Suprapubic skin (tissue), 4 donors: Measurements from ENCODE around the gene TATDN3. TPM values are rescaled to one million over a fixed set of nuclear protein-coding genes. Genes with fewer than 3 reads are reported as not detected.
"Not testable (repeated sequence)": the region's sequence is repeated elsewhere in the genome, so short reads cannot be mapped to it uniquely, and the experiment has no call there.

ENCODE experiments used
- DNase-seq, 2 donors: peaks; one replicate each; pipeline ENCODE4 v3.0.0-alpha.2; 2019; ENCODE audit warnings: low spot score in 2 of 2
- H3K27ac ChIP-seq: fragments of 200-600 bp; sonication (generic); one replicate; pipeline ENCODE4 v1.5.1; 2019
- H3K27me3 ChIP-seq: fragments of 200-600 bp; sonication (generic); one replicate; pipeline ENCODE4 v1.5.1; 2019
- H3K36me3 ChIP-seq: fragments of 200-600 bp; sonication (generic); one replicate; pipeline ENCODE4 v1.5.1; 2019
- H3K4me1 ChIP-seq: fragments of 200-600 bp; sonication (generic); one replicate; pipeline ENCODE4 v1.5.1; 2019
- H3K4me3 ChIP-seq: fragments of 200-600 bp; sonication (generic); one replicate; pipeline ENCODE4 v1.5.1; 2019; ENCODE audit warnings: mild to moderate bottlenecking
- H3K9me3 ChIP-seq: fragments of 200-600 bp; sonication (generic); one replicate; pipeline ENCODE4 v1.5.1; 2019
- EP300 ChIP-seq: sonication (generic); formaldehyde crosslinking; IDR thresholded peaks from one replicate; pipeline ENCODE4 v1.6.1; 2017; ENCODE audit warnings: antibody characterized with exemption
- POLR2A ChIP-seq, 2 donors: fragments of 450-650 bp; IDR thresholded peaks; one replicate each; pipeline ENCODE4 v1.6.1; 2017; ENCODE audit warnings: antibody characterized with exemption in 2 of 2, mild to moderate bottlenecking in 2 of 2, moderate library complexity in 2 of 2
- POLR2AphosphoS5 ChIP-seq, 3 donors: sonication (generic); formaldehyde crosslinking; IDR thresholded peaks; one replicate each; pipeline ENCODE4 v1.6.1; 2017; ENCODE audit warnings: antibody characterized with exemption in 3 of 3
- WGBS: methylation state at CpG from one replicate; pipeline ENCODE4 v1.1.5; 2018; 5-methylcytosine and 5-hydroxymethylcytosine counted together
- total RNA-seq, 4 donors: library from RNA; depleted of rRNA; stranded (reverse); fragments of >200 nt; gene quantifications; one replicate each; pipeline ENCODE4 v1.1.0, GENCODE V29; 2016
- TF ChIP-seq, protein P1 (sequence below), 2 donors: fragments of 200-600 bp in 1 of 2; fragments of 450-650 bp in 1 of 2; sonication (generic) in 1 of 2; IDR thresholded peaks; one replicate each; pipeline ENCODE4 v1.5.1; 2016 to 2019; ENCODE audit warnings: antibody characterized with exemption in 2 of 2, mild to moderate bottlenecking in 1 of 2, moderate library complexity in 1 of 2

Gene TATDN3
- total RNA-seq, 4 donors from 2014 or later = 5.9 to 16.4 (median 9.1) TPM

DNA sequence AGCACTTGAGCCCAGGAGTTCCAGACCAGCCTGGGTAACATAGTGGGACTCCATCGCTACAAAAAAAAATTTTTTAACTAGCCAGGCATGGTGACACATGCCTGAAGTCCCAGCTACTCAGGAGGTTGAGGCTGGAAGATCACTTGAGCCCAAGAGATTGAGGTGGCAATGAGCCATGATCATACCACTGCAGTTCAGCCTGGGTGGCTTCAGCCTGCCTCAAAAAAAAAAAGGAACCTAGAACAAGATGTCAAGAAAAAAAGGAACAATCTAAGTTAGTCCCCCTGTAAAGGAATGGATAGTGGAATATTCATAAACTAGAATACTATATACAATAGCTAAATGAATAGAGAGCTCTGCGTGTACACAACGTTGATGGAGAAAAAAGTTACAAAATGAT lies 14.5 kb upstream of the TATDN3 start:
- 89% methylated on average over 3 of the region's 3 CpGs for WGBS
- no peak overlapping the region for H3K27ac ChIP-seq
- TF ChIP-seq POLR2AphosphoS5 (IDR thresholded peaks at IDR 0.05) (no peak), POLR2A (IDR thresholded peaks at IDR 0.05) (no peak), EP300 (no peak)
- TF ChIP-seq, protein P1, sequence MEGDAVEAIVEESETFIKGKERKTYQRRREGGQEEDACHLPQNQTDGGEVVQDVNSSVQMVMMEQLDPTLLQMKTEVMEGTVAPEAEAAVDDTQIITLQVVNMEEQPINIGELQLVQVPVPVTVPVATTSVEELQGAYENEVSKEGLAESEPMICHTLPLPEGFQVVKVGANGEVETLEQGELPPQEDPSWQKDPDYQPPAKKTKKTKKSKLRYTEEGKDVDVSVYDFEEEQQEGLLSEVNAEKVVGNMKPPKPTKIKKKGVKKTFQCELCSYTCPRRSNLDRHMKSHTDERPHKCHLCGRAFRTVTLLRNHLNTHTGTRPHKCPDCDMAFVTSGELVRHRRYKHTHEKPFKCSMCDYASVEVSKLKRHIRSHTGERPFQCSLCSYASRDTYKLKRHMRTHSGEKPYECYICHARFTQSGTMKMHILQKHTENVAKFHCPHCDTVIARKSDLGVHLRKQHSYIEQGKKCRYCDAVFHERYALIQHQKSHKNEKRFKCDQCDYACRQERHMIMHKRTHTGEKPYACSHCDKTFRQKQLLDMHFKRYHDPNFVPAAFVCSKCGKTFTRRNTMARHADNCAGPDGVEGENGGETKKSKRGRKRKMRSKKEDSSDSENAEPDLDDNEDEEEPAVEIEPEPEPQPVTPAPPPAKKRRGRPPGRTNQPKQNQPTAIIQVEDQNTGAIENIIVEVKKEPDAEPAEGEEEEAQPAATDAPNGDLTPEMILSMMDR (IDR thresholded peaks at IDR 0.05) = no peak
- no peaks in the 10 kb centered on the region for H3K9me3 ChIP-seq
- DNase-seq = no peak
- no peaks in the 10 kb centered on the region for H3K27me3 ChIP-seq
- H3K4me1 ChIP-seq = no peaks in the 10 kb centered on the region
- peaks cover 21% of the 10 kb centered on the region for H3K36me3 ChIP-seq
- no peak overlapping the region for H3K4me3 ChIP-seq

DNA sequence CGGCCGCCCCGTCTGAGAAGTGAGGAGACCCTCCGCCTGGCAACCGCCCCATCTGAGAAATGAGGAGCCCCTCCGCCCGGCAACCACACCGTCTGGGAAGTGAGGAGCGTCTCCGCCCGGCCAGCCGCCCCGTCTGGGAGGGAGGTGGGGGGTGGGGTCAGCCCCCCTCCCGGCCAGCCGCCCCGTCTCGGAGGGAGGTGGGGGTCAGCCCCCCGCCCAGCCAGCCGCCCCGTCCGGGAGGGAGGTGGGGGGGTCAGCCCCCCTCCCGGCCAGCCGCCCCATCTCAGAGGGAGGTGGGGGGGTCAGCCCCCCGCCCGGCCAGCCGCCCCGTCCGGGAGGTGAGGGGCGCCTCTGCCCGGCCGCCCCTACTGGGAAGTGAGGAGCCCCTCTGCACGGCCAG lies 12.6 kb upstream of the TATDN3 start:
- DNase-seq, H3K4me3 ChIP-seq, H3K4me1 ChIP-seq, H3K27me3 ChIP-seq, H3K27ac ChIP-seq, H3K9me3 ChIP-seq: not testable (repeated sequence)
- H3K36me3 ChIP-seq = peaks cover 33% of the 10 kb centered on the region
- WGBS = no CpG with 5 or more reads among the region's 32 CpGs

DNA sequence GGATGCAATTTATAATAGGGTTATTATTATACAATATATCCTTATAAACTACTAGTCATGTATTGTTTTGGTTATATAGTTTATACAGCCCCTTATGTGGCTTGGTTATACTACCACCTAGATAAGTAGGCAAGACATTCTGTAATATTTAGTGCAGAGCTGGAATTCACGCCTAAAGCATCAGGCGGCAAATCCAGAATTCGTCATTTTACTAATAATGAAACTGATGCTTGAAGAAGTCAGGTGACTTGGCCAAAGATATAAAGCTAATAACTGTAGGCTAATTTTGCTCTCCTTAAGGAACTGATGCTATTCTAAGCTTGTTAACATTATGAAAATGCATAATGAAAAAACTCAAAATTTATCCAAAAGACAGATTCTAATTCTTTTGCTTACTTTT lies 10.9 kb upstream of the TATDN3 start:
- no peaks in the 10 kb centered on the region for H3K9me3 ChIP-seq
- 77% methylated on average over 3 of the region's 3 CpGs for WGBS
- TF ChIP-seq POLR2A (IDR thresholded peaks at IDR 0.05) (no peak), POLR2AphosphoS5 (IDR thresholded peaks at IDR 0.05) (no peak), EP300 (no peak)
- TF ChIP-seq, protein P1 (IDR thresholded peaks at IDR 0.05) = no peak

DNA sequence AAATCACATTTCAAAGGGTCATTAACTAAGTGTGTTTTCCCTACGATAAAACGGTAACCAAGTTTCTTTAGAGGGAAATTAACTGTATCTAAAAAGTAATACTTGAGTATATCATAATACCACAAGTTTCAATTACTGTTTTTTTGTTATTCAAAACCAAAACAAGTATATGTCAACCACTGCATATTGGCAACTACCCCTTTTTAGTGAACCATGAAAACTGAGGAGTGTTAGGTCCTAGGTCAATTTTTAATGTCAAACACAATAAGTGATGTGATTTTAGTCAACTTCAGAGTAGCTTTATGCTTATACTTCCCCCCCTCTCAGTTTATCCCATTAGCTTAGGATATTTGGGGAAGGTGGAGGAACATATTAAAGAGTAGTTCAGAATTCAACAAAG lies 10.5 kb upstream of the TATDN3 start:
- no peak for DNase-seq
- TF ChIP-seq, protein P1 (IDR thresholded peaks at IDR 0.05) = no peak
- TF ChIP-seq POLR2A (IDR thresholded peaks at IDR 0.05) = no peak
- no peak for TF ChIP-seq EP300
- no peak for TF ChIP-seq POLR2AphosphoS5 (IDR thresholded peaks at IDR 0.05)
- Histone ChIP-seq H3K27me3 (no peaks in the 10 kb centered on the region), H3K36me3 (peaks cover 47% of the 10 kb centered on the region), H3K9me3 (no peaks in the 10 kb centered on the region), H3K27ac (no peak overlapping the region), H3K4me1 (no peaks in the 10 kb centered on the region), H3K4me3 (no peak overlapping the region)
- WGBS = 87% methylated on average over 2 of the region's 2 CpGs

More for the DNA sequence above, 10.9 kb upstream of the TATDN3 start:
- Histone ChIP-seq H3K27me3 (no peaks in the 10 kb centered on the region), H3K27ac (no peak overlapping the region), H3K4me3 (no peak overlapping the region), H3K36me3 (peaks cover 47% of the 10 kb centered on the region), H3K4me1 (no peaks in the 10 kb centered on the region)
- no peak for DNase-seq

DNA sequence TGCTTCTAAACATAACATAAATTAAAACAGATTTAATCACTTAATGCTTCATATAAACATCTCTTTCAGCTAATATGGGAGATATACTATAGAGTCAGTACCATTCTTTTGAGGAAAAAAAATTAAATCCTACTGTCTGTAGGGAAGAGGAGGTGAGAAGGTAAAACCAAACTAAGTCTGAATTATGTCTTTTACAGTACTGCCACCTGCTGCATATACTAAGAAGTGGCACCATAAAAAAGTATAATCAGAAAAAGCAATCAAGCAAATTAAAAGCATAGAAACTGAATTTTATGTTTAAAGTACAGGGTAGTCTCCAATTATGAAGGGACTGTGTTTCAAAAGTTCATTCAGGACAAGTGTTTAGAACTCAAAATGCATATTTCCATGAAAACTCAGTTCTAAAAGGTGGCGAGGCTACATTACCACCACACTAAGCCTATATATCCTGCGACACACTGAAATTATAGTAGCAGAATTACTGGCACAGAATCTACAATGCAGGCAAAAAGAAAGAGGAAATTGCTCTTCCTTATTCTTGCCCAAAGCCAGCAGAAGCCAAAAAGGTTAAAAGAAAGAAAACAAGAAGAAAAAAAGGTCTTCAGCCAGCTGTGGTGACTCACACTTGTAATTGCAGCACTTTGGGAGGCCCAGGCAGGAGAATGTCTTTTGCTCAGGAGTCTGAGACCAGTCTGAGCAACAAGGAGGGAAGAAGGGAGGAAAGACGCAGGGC lies 9.1 kb upstream of the TATDN3 start:
- H3K4me3 ChIP-seq = no peak overlapping the region
- no peaks in the 10 kb centered on the region for H3K4me1 ChIP-seq
- H3K36me3 ChIP-seq = peaks cover 53% of the 10 kb centered on the region
- no peaks in the 10 kb centered on the region for H3K9me3 ChIP-seq
- no peak for TF ChIP-seq EP300
- TF ChIP-seq, protein P1 (IDR thresholded peaks at IDR 0.05) = peak; percentile 32 to 39
- 90% methylated on average over 3 of the region's 3 CpGs for WGBS
- H3K27me3 ChIP-seq = no peaks in the 10 kb centered on the region
- H3K27ac ChIP-seq = no peak overlapping the region
- DNase-seq = no peak

DNA sequence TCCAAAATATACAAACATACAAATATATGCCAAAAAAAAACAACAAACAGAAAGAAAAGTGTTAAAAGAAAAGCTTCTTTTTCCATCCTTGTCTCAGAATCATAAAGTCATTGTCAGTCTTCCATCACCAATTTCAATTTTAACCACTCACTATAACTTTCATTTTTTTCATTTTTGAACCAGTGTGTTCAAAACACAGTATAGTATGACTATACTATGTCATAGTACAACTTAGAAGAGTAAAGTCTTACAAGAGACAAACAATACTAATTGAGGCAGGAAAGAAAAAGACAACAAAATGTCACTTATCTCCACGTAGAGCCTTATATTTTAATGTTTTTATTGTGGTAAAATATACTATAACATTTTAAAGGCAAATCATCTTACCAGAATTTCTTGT lies 7.7 kb upstream of the TATDN3 start:
- no peaks in the 10 kb centered on the region for H3K9me3 ChIP-seq
- H3K4me3 ChIP-seq = no peak overlapping the region
- H3K36me3 ChIP-seq = peaks cover 48% of the 10 kb centered on the region
- TF ChIP-seq EP300 (no peak), POLR2AphosphoS5 (IDR thresholded peaks at IDR 0.05) (no peak), POLR2A (IDR thresholded peaks at IDR 0.05) (no peak)
- TF ChIP-seq, protein P1 (IDR thresholded peaks at IDR 0.05) = no peak
- H3K27ac ChIP-seq = no peak overlapping the region
- H3K4me1 ChIP-seq = no peaks in the 10 kb centered on the region
- 84% methylated on average over 1 of the region's 1 CpG for WGBS
- no peaks in the 10 kb centered on the region for H3K27me3 ChIP-seq
- DNase-seq = no peak
